Body of pancreas (tissue), 4 donors: ENCODE results near the gene GFY. TPM values are rescaled to one million over a fixed set of nuclear protein-coding genes. Genes with fewer than 3 reads are reported as not detected.
A peak's percentile ranks its signal among the peaks of the same experiment; 100 is the strongest.

Experiments used
- ATAC-seq: fragments of 150-250 bp; one replicate; pipeline ENCODE4 v1.9.1; 2016
- DNase-seq, 4 donors: peaks; one replicate each; pipeline ENCODE4 v3.0.0-alpha.2; 2019
- H3K27ac ChIP-seq, 4 donors: fragments of 200-600 bp; sonication (generic); 1 replicate in 3 of 4; 2 replicates in 1 of 4; pipeline versions ENCODE4 v1.5.1 to v1.6.1; 2016 to 2019; ENCODE audit warnings: mild to moderate bottlenecking in 1 of 4, mixed read lengths in 1 of 4, moderate library complexity in 1 of 4
- H3K27me3 ChIP-seq, 2 donors: fragments of 200-600 bp; sonication (generic); one replicate each; pipeline ENCODE4 v1.6.0; 2016; ENCODE audit warnings: mild to moderate bottlenecking in 1 of 2
- H3K36me3 ChIP-seq, 2 donors: fragments of 200-600 bp; sonication (generic); replicated peaks in 1 of 2; 2 replicates each; pipeline ENCODE4 v1.5.1; 2016; ENCODE audit warnings: low read depth in 2 of 2; ENCODE audit not compliant: insufficient read depth in 1 of 2
- H3K4me1 ChIP-seq: fragments of 200-600 bp; sonication (generic); one replicate; pipeline ENCODE4 v1.6.0; 2016
- H3K4me3 ChIP-seq, 2 donors: fragments of 200-600 bp; sonication (generic); 1 replicate in 1 of 2; 2 replicates in 1 of 2; pipeline ENCODE4 v1.5.1; 2016 to 2019
- H3K9me3 ChIP-seq, 3 donors: fragments of 200-600 bp; sonication (generic); 1 replicate in 2 of 3; 2 replicates in 1 of 3; pipeline ENCODE4 v1.5.1; 2016
- POLR2A ChIP-seq, 3 donors: fragments of 450-650 bp; IDR thresholded peaks; one replicate each; pipeline ENCODE4 v1.6.1; 2016; ENCODE audit warnings: antibody characterized with exemption in 3 of 3, mild to moderate bottlenecking in 2 of 3
- WGBS, 2 donors: methylation state at CpG; one replicate each; pipeline ENCODE4 v1.1.5; 2017; 5-methylcytosine and 5-hydroxymethylcytosine counted together
- intact Hi-C: fragments of 100-400 bp; cut with DNase I; formaldehyde crosslinking; loops from one replicate; pipeline ENCODE4 v1.15.1; 2023
- total RNA-seq, 2 donors: library from RNA; depleted of rRNA; stranded (reverse); fragments of >200 nt; gene quantifications; one replicate each; pipeline ENCODE4 v1.1.0, GENCODE V29; 2016
- TF ChIP-seq, protein P1 (sequence below), 7 experiments: fragments of 450-650 bp in 4 of 7; fragments of 200-600 bp in 3 of 7; sonication (generic) in 3 of 7; IDR thresholded peaks; one replicate each; pipeline ENCODE4 v1.5.1; 2016 to 2019; ENCODE audit warnings: antibody characterized with exemption in 7 of 7

Gene GFY
- total RNA-seq, 2 donors from 2014 or later = not detected

DNA sequence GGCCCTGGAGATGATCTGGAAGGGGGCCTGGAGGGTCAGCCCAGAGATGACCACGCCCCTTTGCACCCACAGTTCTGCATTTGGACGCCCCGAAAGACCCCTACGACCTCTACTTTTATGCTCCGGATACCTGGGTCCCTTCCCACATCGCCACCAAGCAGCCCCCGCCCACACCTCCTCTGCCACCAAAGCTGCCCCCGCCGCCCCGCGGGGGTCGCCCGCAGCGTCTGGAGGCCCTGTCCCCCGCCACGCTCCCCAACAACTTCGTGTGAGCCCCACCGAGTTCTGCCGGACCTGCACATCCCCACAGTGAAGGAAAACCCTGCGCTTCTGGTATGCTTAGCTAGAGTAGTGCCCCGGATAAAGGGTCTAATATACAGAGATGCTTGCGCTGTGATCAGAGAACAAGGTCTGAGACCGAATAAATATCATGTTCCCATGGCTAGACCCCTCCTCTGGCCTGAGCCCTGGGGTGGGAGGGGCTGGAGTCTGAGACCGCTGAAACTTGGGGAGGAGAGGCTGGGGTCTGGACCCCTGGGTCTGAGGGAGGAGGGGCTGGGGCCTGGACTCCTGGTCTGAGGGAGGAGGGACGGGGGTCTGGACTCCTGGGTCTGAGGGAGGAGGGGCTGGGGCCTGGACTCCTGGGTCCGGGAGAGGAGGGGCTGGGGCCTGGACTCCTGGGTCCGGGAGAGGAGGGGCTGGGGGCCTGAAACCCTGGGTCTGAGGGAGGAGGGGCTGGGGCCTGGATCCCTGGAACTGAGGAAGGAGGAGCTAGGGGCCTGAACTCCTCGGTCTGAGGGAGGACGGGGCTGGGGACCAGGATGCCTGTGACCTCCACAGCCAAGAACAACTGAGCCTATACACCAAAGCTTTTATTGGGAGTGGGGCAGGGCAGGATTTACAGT lies 3.6 kb downstream of the GFY start:
- intact Hi-C loops = no loop called here
- Histone ChIP-seq H3K36me3 (no peaks in the 10 kb centered on the region), H3K27me3 (peaks cover 5 to 76% of the 10 kb centered on the region in 2 donors), H3K27ac (no peak overlapping the region), H3K4me1 (peaks cover 18% of the 10 kb centered on the region), H3K9me3 (no peaks in the 10 kb centered on the region), H3K4me3 (no peak overlapping the region)
- no peak for DNase-seq
- TF ChIP-seq, protein P1, sequence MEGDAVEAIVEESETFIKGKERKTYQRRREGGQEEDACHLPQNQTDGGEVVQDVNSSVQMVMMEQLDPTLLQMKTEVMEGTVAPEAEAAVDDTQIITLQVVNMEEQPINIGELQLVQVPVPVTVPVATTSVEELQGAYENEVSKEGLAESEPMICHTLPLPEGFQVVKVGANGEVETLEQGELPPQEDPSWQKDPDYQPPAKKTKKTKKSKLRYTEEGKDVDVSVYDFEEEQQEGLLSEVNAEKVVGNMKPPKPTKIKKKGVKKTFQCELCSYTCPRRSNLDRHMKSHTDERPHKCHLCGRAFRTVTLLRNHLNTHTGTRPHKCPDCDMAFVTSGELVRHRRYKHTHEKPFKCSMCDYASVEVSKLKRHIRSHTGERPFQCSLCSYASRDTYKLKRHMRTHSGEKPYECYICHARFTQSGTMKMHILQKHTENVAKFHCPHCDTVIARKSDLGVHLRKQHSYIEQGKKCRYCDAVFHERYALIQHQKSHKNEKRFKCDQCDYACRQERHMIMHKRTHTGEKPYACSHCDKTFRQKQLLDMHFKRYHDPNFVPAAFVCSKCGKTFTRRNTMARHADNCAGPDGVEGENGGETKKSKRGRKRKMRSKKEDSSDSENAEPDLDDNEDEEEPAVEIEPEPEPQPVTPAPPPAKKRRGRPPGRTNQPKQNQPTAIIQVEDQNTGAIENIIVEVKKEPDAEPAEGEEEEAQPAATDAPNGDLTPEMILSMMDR (IDR thresholded peaks at IDR 0.05) = no peak
- no peak for TF ChIP-seq POLR2A (IDR thresholded peaks at IDR 0.05)
- WGBS, 2 donors = 17 to 38% methylated on average over 13 to 29 of the region's 29 CpGs
- ATAC-seq = no peak

DNA sequence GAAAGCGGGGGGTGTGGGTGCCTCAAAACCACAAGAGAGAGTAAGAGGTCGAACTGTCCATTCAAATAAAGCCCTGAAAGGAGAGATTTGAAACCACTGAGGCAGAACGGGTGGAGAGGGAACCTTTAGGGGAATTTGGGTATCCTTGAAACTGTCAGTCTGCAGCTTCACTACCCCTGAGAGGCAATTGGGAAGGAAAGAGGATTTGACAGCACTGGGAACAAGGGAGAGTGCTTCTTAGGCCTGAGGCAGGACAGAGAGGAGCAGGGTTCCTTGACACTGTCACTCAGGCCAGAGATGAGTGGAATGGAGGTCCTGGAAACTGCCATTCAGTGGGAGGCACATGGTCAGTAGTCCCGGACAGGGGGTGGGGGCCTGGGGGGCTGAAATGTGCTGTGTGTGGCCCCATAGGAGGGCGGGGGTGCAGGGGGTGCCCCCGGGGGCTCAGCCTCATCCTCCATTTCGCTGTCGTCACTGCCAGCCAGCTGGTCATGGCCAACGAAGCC lies 5.0 kb downstream of the GFY start:
- H3K9me3 ChIP-seq = no peaks in the 10 kb centered on the region
- DNase-seq = no peak
- no peak overlapping the region for H3K4me3 ChIP-seq
- H3K27ac ChIP-seq = no peak overlapping the region
- intact Hi-C loops = loop anchor here (10.0 kb wide), 1 partner anchor 205 kb away; no protein-coding TSS in a partner anchor
- peaks cover 5 to 80% of the 10 kb centered on the region in 2 donors for H3K27me3 ChIP-seq
- ATAC-seq = no peak
- peaks cover 18% of the 10 kb centered on the region for H3K4me1 ChIP-seq
- H3K36me3 ChIP-seq = no peaks in the 10 kb centered on the region
- WGBS, 2 donors = 73 to 74% methylated on average over 3 to 9 of the region's 9 CpGs
- TF ChIP-seq, protein P1 (IDR thresholded peaks at IDR 0.05) = no peak
- TF ChIP-seq POLR2A (IDR thresholded peaks at IDR 0.05) = no peak

DNA sequence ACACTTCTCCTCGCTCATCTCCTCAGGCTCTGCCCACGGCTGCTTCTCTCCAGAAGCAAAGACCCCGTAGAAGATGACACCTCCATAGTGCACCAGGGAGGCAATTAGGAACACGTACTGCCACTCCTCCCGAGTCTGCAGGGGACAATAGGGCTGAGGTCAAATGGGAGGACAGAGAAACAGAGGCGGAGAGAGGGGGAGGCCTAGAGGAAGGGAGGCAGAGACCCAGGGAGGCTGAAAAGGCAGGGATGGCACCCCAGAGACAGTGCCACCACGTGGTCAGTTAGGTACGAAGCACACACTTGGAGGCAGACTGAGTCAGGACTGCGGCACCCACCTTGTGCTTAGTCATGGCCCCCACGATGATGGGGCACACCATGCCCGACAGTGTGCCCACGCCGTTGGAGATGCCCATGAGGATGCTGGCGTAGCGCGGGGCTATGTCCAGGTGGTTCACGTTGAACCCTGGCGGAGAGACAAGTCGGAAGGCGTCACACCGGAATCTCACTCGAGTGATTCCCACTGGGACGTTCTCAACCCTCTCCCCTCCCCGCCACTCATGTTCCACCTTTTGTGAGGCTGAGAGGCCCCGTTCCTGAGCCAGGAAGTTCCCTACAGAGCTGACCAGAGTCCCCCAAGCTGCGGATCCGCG lies 5.6 kb downstream of the GFY start:
- Histone ChIP-seq H3K4me1 (peaks cover 18% of the 10 kb centered on the region), H3K27me3 (peaks cover 5 to 75% of the 10 kb centered on the region in 2 donors), H3K9me3 (no peaks in the 10 kb centered on the region), H3K4me3 (no peak overlapping the region), H3K36me3 (no peaks in the 10 kb centered on the region), H3K27ac (no peak overlapping the region)
- ATAC-seq (no peak), DNase-seq (no peak)
- TF ChIP-seq, protein P1 (IDR thresholded peaks at IDR 0.05) = peak in 1 of 7 experiments; percentile 4
- no peak for TF ChIP-seq POLR2A (IDR thresholded peaks at IDR 0.05)
- intact Hi-C loops = loop anchor here (10.0 kb wide), 1 partner anchor 206 kb away; no protein-coding TSS in a partner anchor
- WGBS, 2 donors = 61 to 63% methylated on average over 10 to 26 of the region's 28 CpGs

DNA sequence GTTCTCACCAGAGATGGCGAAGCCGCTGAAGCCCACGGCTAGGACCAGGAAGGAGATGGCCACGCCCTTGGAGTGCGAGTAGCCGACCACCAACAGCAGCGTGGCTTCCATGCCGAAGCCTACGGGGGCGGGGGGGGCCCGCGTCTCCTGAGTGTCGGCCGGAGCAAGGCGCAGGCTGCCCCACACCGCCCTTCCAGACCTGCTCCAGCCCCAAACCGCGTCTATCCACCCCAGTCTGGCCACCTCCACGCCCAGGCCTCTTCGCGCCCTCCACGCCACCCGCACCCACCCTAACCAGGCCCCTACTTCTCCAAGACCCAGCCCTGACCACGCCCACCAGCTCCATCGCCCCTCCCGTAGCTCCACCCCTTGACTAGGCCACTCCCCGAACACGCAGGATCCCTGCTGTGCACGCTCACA lies 6.2 kb downstream of the GFY start:
- no peak for ATAC-seq
- WGBS, 2 donors = 34 to 37% methylated on average over 14 to 29 of the region's 29 CpGs

More for the DNA sequence above, 6.2 kb downstream of the GFY start:
- TF ChIP-seq, protein P1 (IDR thresholded peaks at IDR 0.05) = no peak
- no peak for TF ChIP-seq POLR2A (IDR thresholded peaks at IDR 0.05)
- no peak for DNase-seq
- no peaks in the 10 kb centered on the region for H3K36me3 ChIP-seq
- no peaks in the 10 kb centered on the region for H3K9me3 ChIP-seq
- H3K27me3 ChIP-seq = peaks cover 5 to 74% of the 10 kb centered on the region in 2 donors
- intact Hi-C loops = loop anchor here (10.0 kb wide), 1 partner anchor 207 kb away; no protein-coding TSS in a partner anchor
- H3K27ac ChIP-seq = no peak overlapping the region
- H3K4me3 ChIP-seq = no peak overlapping the region
- H3K4me1 ChIP-seq = peaks cover 18% of the 10 kb centered on the region
